Stomach (tissue), 9 donors: Measurements from ENCODE around the gene CAPNS2. TPM values are rescaled to one million over a fixed set of nuclear protein-coding genes. Genes with fewer than 3 reads are reported as not detected.
A peak's percentile ranks its signal among the peaks of the same experiment; 100 is the strongest.

ENCODE experiments used
- DNase-seq, 2 donors: peaks; one replicate each; pipeline versions ENCODE4 v3.0.0 to v3.0.0-alpha.2; 2013 to 2019
- H3K27ac ChIP-seq, 5 donors: fragments of 200-600 bp in 4 of 5; sonication (generic) in 4 of 5; one replicate each; pipeline ENCODE4 v1.5.1; 2013 to 2019; ENCODE audit warnings: mild to moderate bottlenecking in 1 of 5, moderate library complexity in 1 of 5
- H3K27me3 ChIP-seq, 3 donors: fragments of 200-600 bp; sonication (generic); one replicate each; pipeline ENCODE4 v1.5.1; 2017 to 2019; ENCODE audit warnings: mixed run types in 1 of 3
- H3K36me3 ChIP-seq, 4 donors: fragments of 200-600 bp; sonication (generic); 1 replicate in 3 of 4; 2 replicates in 1 of 4; pipeline ENCODE4 v1.5.1; 2016 to 2019
- H3K4me1 ChIP-seq, 4 donors: fragments of 200-600 bp; sonication (generic); one replicate each; pipeline ENCODE4 v1.5.1; 2016 to 2019
- H3K4me3 ChIP-seq, 4 donors: fragments of 200-600 bp; sonication (generic) in 3 of 4; one replicate each; pipeline ENCODE4 v1.5.1; 2016 to 2019; ENCODE audit warnings: mild to moderate bottlenecking in 1 of 4
- H3K9me3 ChIP-seq, 4 donors: fragments of 200-600 bp; sonication (generic); one replicate each; pipeline ENCODE4 v1.5.1; 2016 to 2019
- EP300 ChIP-seq: sonication (generic); formaldehyde crosslinking; IDR thresholded peaks from one replicate; pipeline ENCODE4 v1.6.1; 2017; ENCODE audit warnings: antibody characterized with exemption
- POLR2A ChIP-seq, 4 donors: fragments of 450-650 bp; IDR thresholded peaks; one replicate each; pipeline ENCODE4 v1.6.1; 2016; ENCODE audit warnings: antibody characterized with exemption in 4 of 4, control low read depth in 2 of 4, mild to moderate bottlenecking in 1 of 4, moderate library complexity in 1 of 4
- POLR2AphosphoS5 ChIP-seq, 3 donors: sonication (generic); formaldehyde crosslinking; IDR thresholded peaks; one replicate each; pipeline ENCODE4 v1.6.1; 2016; ENCODE audit warnings: antibody characterized with exemption in 3 of 3
- WGBS, 5 donors: extraction: QIAGEN DNeasy Blood & Tissue Kit in 3 of 5; methylation state at CpG; one replicate each; pipeline versions ENCODE4 v1.1.5 to v1.1.7; 2013 to 2018; 5-methylcytosine and 5-hydroxymethylcytosine counted together
- intact Hi-C: fragments of 100-400 bp; cut with DNase I; formaldehyde crosslinking; loops from one replicate; pipeline ENCODE4 v1.15.1; 2023; ENCODE audit warnings: low total_unique reads
- polyA plus RNA-seq, 3 donors: library from polyadenylated mRNA; stranded (reverse); fragments of 200-250 nt; gene quantifications; one replicate each; pipeline ENCODE4 v1.2.3, GENCODE V29; 2013
- total RNA-seq, 5 donors: library from RNA; depleted of rRNA; stranded (reverse); fragments of >200 nt; gene quantifications; one replicate each; pipeline versions ENCODE4 v1.1.0 to v1.2.3, GENCODE V29; 2014 to 2016
- TF ChIP-seq, protein P1 (sequence below), 7 experiments: fragments of 450-650 bp in 4 of 7; fragments of 200-600 bp in 3 of 7; sonication (generic) in 3 of 7; IDR thresholded peaks; one replicate each; pipeline ENCODE4 v1.5.1; 2016 to 2019; ENCODE audit warnings: antibody characterized with exemption in 7 of 7, control low read depth in 2 of 7, mild to moderate bottlenecking in 1 of 7
- donor health status: healthy with polysubstance abuse.
- donor health status: Bipolar disorder and iron deficiency.
- donor health status: healthy.

The CAPNS2 gene
- total and polyA plus RNA-seq, 8 donors: 0.73 to 44.2 TPM; not detected in 6

- no peak for DNase-seq
- Histone ChIP-seq H3K27me3 (no peaks in the 10 kb centered on the region), H3K27ac (no peak overlapping the region), H3K9me3 (no peaks in the 10 kb centered on the region), H3K4me1 (peaks cover 0 to 8% (median 0%) of the 10 kb centered on the region in 4 donors), H3K36me3 (peaks cover 0 to 16% (median 6%) of the 10 kb centered on the region in 4 donors), H3K4me3 (no peak overlapping the region)
- 52 to 64% (median 59%) methylated on average over 5 of the region's 5 CpGs for WGBS, 5 donors
- TF ChIP-seq POLR2A (IDR thresholded peaks at IDR 0.05) (no peak), POLR2AphosphoS5 (IDR thresholded peaks at IDR 0.05) (no peak), EP300 (no peak)
- TF ChIP-seq, protein P1, sequence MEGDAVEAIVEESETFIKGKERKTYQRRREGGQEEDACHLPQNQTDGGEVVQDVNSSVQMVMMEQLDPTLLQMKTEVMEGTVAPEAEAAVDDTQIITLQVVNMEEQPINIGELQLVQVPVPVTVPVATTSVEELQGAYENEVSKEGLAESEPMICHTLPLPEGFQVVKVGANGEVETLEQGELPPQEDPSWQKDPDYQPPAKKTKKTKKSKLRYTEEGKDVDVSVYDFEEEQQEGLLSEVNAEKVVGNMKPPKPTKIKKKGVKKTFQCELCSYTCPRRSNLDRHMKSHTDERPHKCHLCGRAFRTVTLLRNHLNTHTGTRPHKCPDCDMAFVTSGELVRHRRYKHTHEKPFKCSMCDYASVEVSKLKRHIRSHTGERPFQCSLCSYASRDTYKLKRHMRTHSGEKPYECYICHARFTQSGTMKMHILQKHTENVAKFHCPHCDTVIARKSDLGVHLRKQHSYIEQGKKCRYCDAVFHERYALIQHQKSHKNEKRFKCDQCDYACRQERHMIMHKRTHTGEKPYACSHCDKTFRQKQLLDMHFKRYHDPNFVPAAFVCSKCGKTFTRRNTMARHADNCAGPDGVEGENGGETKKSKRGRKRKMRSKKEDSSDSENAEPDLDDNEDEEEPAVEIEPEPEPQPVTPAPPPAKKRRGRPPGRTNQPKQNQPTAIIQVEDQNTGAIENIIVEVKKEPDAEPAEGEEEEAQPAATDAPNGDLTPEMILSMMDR (IDR thresholded peaks at IDR 0.05): no peak
- intact Hi-C loops: no loop called here
Observed at GRCh38 chr16:55539049-55539448, 27.4 kb upstream of the CAPNS2 start.

- TF ChIP-seq POLR2A (IDR thresholded peaks at IDR 0.05): no peak
- intact Hi-C loops: no loop called here
- H3K36me3 ChIP-seq: peaks cover 0 to 16% (median 6%) of the 10 kb centered on the region in 4 donors
- DNase-seq: no peak
- 67 to 86% (median 68%) methylated on average over 1 of the region's 1 CpG for WGBS, 5 donors
- no peaks in the 10 kb centered on the region for H3K27me3 ChIP-seq
- no peak overlapping the region for H3K4me3 ChIP-seq
- H3K27ac ChIP-seq: no peak overlapping the region
- peaks cover 0 to 8% (median 0%) of the 10 kb centered on the region in 4 donors for H3K4me1 ChIP-seq
- H3K9me3 ChIP-seq: no peaks in the 10 kb centered on the region
Observed at GRCh38 chr16:55539488-55539887, 27.0 kb upstream of the CAPNS2 start.

DNA sequence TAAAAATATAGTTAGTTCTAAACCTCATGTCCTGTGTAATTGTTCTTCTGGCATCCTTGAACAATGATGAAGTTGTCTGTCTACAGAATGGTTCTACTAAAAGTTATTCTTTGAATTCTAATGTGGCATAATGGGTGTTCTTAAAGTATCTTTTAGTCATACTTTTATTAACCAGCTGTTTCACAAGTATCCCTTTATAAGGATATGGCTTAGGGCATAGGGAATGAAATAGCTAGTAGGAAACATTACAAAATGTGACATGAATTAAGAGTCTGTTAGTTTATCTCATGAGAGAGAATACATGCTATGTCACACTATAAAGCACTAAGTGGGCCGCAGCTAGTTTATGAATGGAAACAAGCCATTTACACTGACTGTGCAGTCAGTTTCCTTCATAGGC is 26.3 kb upstream of the CAPNS2 start:
- H3K27me3 ChIP-seq: no peaks in the 10 kb centered on the region
- no peak for DNase-seq
- WGBS, 5 donors: 86 to 93% (median 91%) methylated on average over 1 of the region's 1 CpG
- H3K36me3 ChIP-seq: peaks cover 0 to 16% (median 6%) of the 10 kb centered on the region in 4 donors
- H3K4me3 ChIP-seq: no peak overlapping the region
- intact Hi-C loops: loop anchor here (5.0 to 10.0 kb wide), 2 partner anchors 73 to 165 kb away; no protein-coding TSS in a partner anchor
- H3K4me1 ChIP-seq: peaks cover 0 to 8% (median 0%) of the 10 kb centered on the region in 4 donors
- H3K27ac ChIP-seq: no peak overlapping the region
- TF ChIP-seq, protein P1 (IDR thresholded peaks at IDR 0.05): no peak
- TF ChIP-seq POLR2A (IDR thresholded peaks at IDR 0.05): no peak
- H3K9me3 ChIP-seq: no peaks in the 10 kb centered on the region

- intact Hi-C loops: loop anchor here (5.0 to 10.0 kb wide), 2 partner anchors 75 to 162 kb away; no protein-coding TSS in a partner anchor
- 73 to 86% (median 83%) methylated on average over 1 of the region's 1 CpG for WGBS, 5 donors
- H3K27me3 ChIP-seq: no peaks in the 10 kb centered on the region
- DNase-seq: no peak
- H3K9me3 ChIP-seq: no peaks in the 10 kb centered on the region
- no peak for TF ChIP-seq EP300
- H3K27ac ChIP-seq: no peak overlapping the region
- peaks cover 0 to 8% (median 0%) of the 10 kb centered on the region in 4 donors for H3K4me1 ChIP-seq
- H3K4me3 ChIP-seq: no peak overlapping the region
- peaks cover 0 to 12% (median 5%) of the 10 kb centered on the region in 4 donors for H3K36me3 ChIP-seq
Observed at GRCh38 chr16:55542459-55543082, 23.9 kb upstream of the CAPNS2 start.

DNA sequence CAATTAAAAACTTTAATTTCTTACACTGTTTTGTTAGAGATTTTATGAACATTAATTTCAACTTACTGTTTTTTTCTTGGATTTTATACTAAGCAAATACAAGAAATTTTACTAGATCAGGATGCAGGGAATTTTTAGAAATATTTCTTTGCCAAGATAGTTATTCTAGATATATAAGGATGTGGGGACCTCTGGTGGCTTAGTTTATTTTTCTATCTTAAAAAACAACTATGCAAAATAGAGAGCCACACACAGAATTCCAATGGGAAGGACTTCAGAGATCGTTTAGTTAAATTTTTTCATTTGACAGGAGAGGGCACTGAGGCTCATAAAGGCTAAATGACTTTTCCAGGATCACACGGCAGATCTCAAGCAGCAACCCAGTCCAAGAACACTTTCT is 23.0 kb upstream of the CAPNS2 start:
- H3K36me3 ChIP-seq: peaks cover 0 to 4% (median 0%) of the 10 kb centered on the region in 4 donors
- DNase-seq: peak in 1 of 2 donors; percentile 62
- no peak overlapping the region for H3K4me3 ChIP-seq
- no peak for TF ChIP-seq EP300
- TF ChIP-seq, protein P1 (IDR thresholded peaks at IDR 0.05): peak in 3 of 7 experiments; percentile 17 to 37 (median 27)
- H3K4me1 ChIP-seq: peaks cover 0 to 8% (median 0%) of the 10 kb centered on the region in 4 donors
- H3K27me3 ChIP-seq: no peaks in the 10 kb centered on the region
- H3K27ac ChIP-seq: no peak overlapping the region
- H3K9me3 ChIP-seq: no peaks in the 10 kb centered on the region
- WGBS, 5 donors: 13 to 36% (median 19%) methylated on average over 2 of the region's 2 CpGs
- intact Hi-C loops: loop anchor here (5.0 to 10.0 kb wide), 2 partner anchors 76 to 161 kb away; no protein-coding TSS in a partner anchor
